Measurements from ENCODE around the gene OBSCN.
A peak's percentile ranks its signal among the peaks of the same experiment; 100 is the strongest.
"Not testable (repeated sequence)": the region's sequence is repeated elsewhere in the genome, so short reads cannot be mapped to it uniquely, and the experiment has no call there.

The OBSCN gene

GRCh38 chr1:228263636-228264035 lies 55.8 kb downstream of the OBSCN start:
- DNase-seq (ENCODE audit: low read depth), result no peak

- DNase-seq (ENCODE audit: low read depth), result no peak
Observed at GRCh38 chr1:228264090-228264829, 56.4 kb downstream of the OBSCN start.

GRCh38 chr1:228265167-228265566 lies 57.3 kb downstream of the OBSCN start:
- no peak for DNase-seq (ENCODE audit: low read depth)

GRCh38 chr1:228267962-228268880 lies 60.4 kb downstream of the OBSCN start:
- DNase-seq (ENCODE audit: low read depth), result no peak

GRCh38 chr1:228268881-228269265 lies 61.0 kb downstream of the OBSCN start:
- no peak for DNase-seq (ENCODE audit: low read depth)

GRCh38 chr1:228269431-228269830 lies 61.6 kb downstream of the OBSCN start:
- DNase-seq (ENCODE audit: low read depth), result not testable (repeated sequence)

- no peak for DNase-seq (ENCODE audit: low read depth)
Observed at GRCh38 chr1:228270032-228270431, 62.2 kb downstream of the OBSCN start.

GRCh38 chr1:228271701-228272251 lies 63.9 kb downstream of the OBSCN start:
- DNase-seq (ENCODE audit: low read depth), result no peak

GRCh38 chr1:228272331-228272791 lies 64.5 kb downstream of the OBSCN start:
- DNase-seq (ENCODE audit: low read depth), result no peak

GRCh38 chr1:228272831-228273571 lies 65.2 kb downstream of the OBSCN start:
- no peak for DNase-seq (ENCODE audit: low read depth)

GRCh38 chr1:228273720-228274451 lies 66.0 kb downstream of the OBSCN start:
- DNase-seq (ENCODE audit: low read depth), result no peak

GRCh38 chr1:228274452-228275178 lies 66.8 kb downstream of the OBSCN start:
- no peak for DNase-seq (ENCODE audit: low read depth)

- DNase-seq (ENCODE audit: low read depth), result no peak
Observed at GRCh38 chr1:228275179-228275429, 67.3 kb downstream of the OBSCN start.

- DNase-seq (ENCODE audit: low read depth), result peak; percentile 48
Observed at GRCh38 chr1:228275430-228276173, 67.8 kb downstream of the OBSCN start.

GRCh38 chr1:228276174-228276831 lies 68.5 kb downstream of the OBSCN start:
- DNase-seq (ENCODE audit: low read depth), result no peak

GRCh38 chr1:228276901-228277490 lies 69.2 kb downstream of the OBSCN start:
- no peak for DNase-seq (ENCODE audit: low read depth)

- DNase-seq (ENCODE audit: low read depth), result no peak
Observed at GRCh38 chr1:228277491-228278431, 69.9 kb downstream of the OBSCN start.

GRCh38 chr1:228278432-228278941 lies 70.6 kb downstream of the OBSCN start:
- DNase-seq (ENCODE audit: low read depth), result no peak

Measured in GM04504 (cell line).